HepG2 (cell line): Measurements from ENCODE around the gene VPS54. TPM values are rescaled to one million over a fixed set of nuclear protein-coding genes. Genes with fewer than 3 reads are reported as not detected.

Experiments used
- GATAD2A ChIP-seq: IDR thresholded peaks from 2 replicates; pipeline ENCODE4 v1.6.1; 2016
- JUNB ChIP-seq: sonication (generic); formaldehyde crosslinking; IDR thresholded peaks from 2 replicates; pipeline ENCODE4 v1.8.0; 2022; ENCODE audit warnings: missing genetic modification reagents, mild to moderate bottlenecking, borderline replicate concordance
- KDM2A ChIP-seq: sonication (generic); formaldehyde crosslinking; IDR thresholded peaks from 2 replicates; pipeline ENCODE4 v1.4.0; 2020; ENCODE audit warnings: low read depth, missing genetic modification reagents, borderline replicate concordance
- KDM4B ChIP-seq: sonication (generic); formaldehyde crosslinking; IDR thresholded peaks from 2 replicates; pipeline ENCODE4 v1.4.0; 2020; ENCODE audit warnings: missing genetic modification reagents
- MXD3 ChIP-seq: IDR thresholded peaks from 2 replicates; pipeline ENCODE4 v1.6.1; 2016; ENCODE audit warnings: mild to moderate bottlenecking, missing biosample characterization, missing genetic modification reagents
- PRPF4 ChIP-seq: fragments of 200-400 bp; formaldehyde crosslinking; IDR thresholded peaks from 2 replicates; pipeline ENCODE4 v1.6.1; 2016; ENCODE audit warnings: low read length, low read depth; ENCODE audit not compliant: poor library complexity, severe bottlenecking
- SMAD1 ChIP-seq: sonication (generic); formaldehyde crosslinking; IDR thresholded peaks from 2 replicates; pipeline ENCODE4 v1.4.0; 2020; ENCODE audit warnings: missing genetic modification reagents, low read depth, mild to moderate bottlenecking, borderline replicate concordance
- TCF12 ChIP-seq, 2 experiments: fragments of 450-650 bp in 1 of 2; sonication (generic) in 1 of 2; formaldehyde crosslinking in 1 of 2; IDR thresholded peaks; 2 replicates each; pipeline versions ENCODE4 v1.6.1 to v1.8.0; 2017 to 2022; ENCODE audit warnings: antibody characterized with exemption in 1 of 2, mild to moderate bottlenecking in 1 of 2, missing genetic modification reagents in 1 of 2, moderate library complexity in 1 of 2
- TMF1 ChIP-seq: sonication (generic); formaldehyde crosslinking; IDR thresholded peaks from 2 replicates; pipeline ENCODE4 v1.8.1; 2022; ENCODE audit warnings: low read depth, missing genetic modification reagents
- TSC22D2 ChIP-seq: sonication (generic); formaldehyde crosslinking; IDR thresholded peaks from 2 replicates; pipeline ENCODE4 v1.5.1; 2020; ENCODE audit warnings: missing genetic modification reagents, mild to moderate bottlenecking, borderline replicate concordance
- ZNF329 ChIP-seq: sonication (generic); formaldehyde crosslinking; IDR thresholded peaks from 2 replicates; pipeline ENCODE4 v1.9.0; 2021; ENCODE audit warnings: low read depth, mild to moderate bottlenecking, missing genetic modification reagents
- ZNF556 ChIP-seq: sonication (generic); formaldehyde crosslinking; IDR thresholded peaks from 2 replicates; pipeline ENCODE4 v1.4.0; 2020; ENCODE audit warnings: mild to moderate bottlenecking, missing genetic modification reagents, borderline replicate concordance
- ZNF562 ChIP-seq: sonication (generic); formaldehyde crosslinking; IDR thresholded peaks from 2 replicates; pipeline ENCODE4 v1.8.0; 2022; ENCODE audit warnings: missing genetic modification reagents, borderline replicate concordance
- ZNF766 ChIP-seq: sonication (generic); formaldehyde crosslinking; IDR thresholded peaks from 2 replicates; pipeline ENCODE4 v1.5.0; 2020; ENCODE audit warnings: missing genetic modification reagents, borderline replicate concordance
- ZNF775 ChIP-seq: sonication (generic); formaldehyde crosslinking; IDR thresholded peaks from 2 replicates; pipeline ENCODE4 v1.4.0; 2020; ENCODE audit warnings: missing genetic modification reagents, mild to moderate bottlenecking, moderate library complexity, borderline replicate concordance
- ZNF790 ChIP-seq: sonication (generic); formaldehyde crosslinking; IDR thresholded peaks from 2 replicates; pipeline ENCODE4 v1.8.0; 2022; ENCODE audit warnings: missing genetic modification reagents, mild to moderate bottlenecking, borderline replicate concordance
- ZXDC ChIP-seq: sonication (generic); formaldehyde crosslinking; IDR thresholded peaks from 2 replicates; pipeline ENCODE4 v1.5.0; 2020; ENCODE audit warnings: mild to moderate bottlenecking, missing genetic modification reagents
- polyA plus RNA-seq, 8 experiments: library from polyadenylated mRNA; depleted of rRNA in 3 of 8; stranded (reverse) in 7 of 8; unstranded in 1 of 8; fragments of >200 nt; fragmentation: Illumina TruSeq in 4 of 8; extraction: Trizol in 4 of 8; gene quantifications; 2 replicates each; pipeline versions ENCODE4 v1.2.1 to v1.2.3, GENCODE V29; 2011 to 2016; ENCODE audit warnings: low read depth in 4 of 8, missing spikeins in 1 of 8, mixed read lengths in 1 of 8; ENCODE audit not compliant: insufficient read depth in 1 of 8
- total RNA-seq, 5 experiments: library from RNA; depleted of rRNA; stranded (reverse); fragments of >200 nt; fragmentation: Illumina TruSeq; extraction: Trizol; gene quantifications; 2 replicates each; pipeline ENCODE4 v1.2.3, GENCODE V29; 2016; ENCODE audit warnings: low read depth in 1 of 5
- TF ChIP-seq, protein P1 (sequence below): sonication (generic); formaldehyde crosslinking; IDR thresholded peaks from 2 replicates; pipeline ENCODE4 v1.4.0; 2020; ENCODE audit warnings: mild to moderate bottlenecking, missing genetic modification reagents
- TF ChIP-seq, protein P2 (sequence below): sonication (generic); formaldehyde crosslinking; conservative IDR thresholded peaks from 2 replicates; pipeline ENCODE4 v1.4.0; 2020; ENCODE audit warnings: missing genetic modification reagents
- TF ChIP-seq, protein P3 (sequence below): sonication (generic); formaldehyde crosslinking; IDR thresholded peaks from 2 replicates; pipeline ENCODE4 v1.4.0; 2020; ENCODE audit warnings: missing genetic modification reagents

Gene VPS54
- total and polyA plus RNA-seq, 2 of the 13 experiments (the other 11 are each of a cell fraction or from before 2014, with no cell fraction given): 64.7 to 77.5 TPM

- TF ChIP-seq ZNF790 (CRISPR knock-in tag): no peak
- no peak for TF ChIP-seq ZXDC (CRISPR knock-in tag)
- no peak for TF ChIP-seq ZNF775
- TF ChIP-seq, protein P1, sequence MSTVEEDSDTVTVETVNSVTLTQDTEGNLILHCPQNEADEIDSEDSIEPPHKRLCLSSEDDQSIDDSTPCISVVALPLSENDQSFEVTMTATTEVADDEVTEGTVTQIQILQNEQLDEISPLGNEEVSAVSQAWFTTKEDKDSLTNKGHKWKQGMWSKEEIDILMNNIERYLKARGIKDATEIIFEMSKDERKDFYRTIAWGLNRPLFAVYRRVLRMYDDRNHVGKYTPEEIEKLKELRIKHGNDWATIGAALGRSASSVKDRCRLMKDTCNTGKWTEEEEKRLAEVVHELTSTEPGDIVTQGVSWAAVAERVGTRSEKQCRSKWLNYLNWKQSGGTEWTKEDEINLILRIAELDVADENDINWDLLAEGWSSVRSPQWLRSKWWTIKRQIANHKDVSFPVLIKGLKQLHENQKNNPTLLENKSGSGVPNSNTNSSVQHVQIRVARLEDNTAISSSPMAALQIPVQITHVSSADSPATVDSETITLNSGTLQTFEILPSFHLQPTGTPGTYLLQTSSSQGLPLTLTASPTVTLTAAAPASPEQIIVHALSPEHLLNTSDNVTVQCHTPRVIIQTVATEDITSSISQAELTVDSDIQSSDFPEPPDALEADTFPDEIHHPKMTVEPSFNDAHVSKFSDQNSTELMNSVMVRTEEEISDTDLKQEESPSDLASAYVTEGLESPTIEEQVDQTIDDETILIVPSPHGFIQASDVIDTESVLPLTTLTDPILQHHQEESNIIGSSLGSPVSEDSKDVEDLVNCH (CRISPR knock-in tag): no peak
- TF ChIP-seq ZNF766 (CRISPR knock-in tag): no peak
- no peak for TF ChIP-seq PRPF4
- TF ChIP-seq TMF1 (CRISPR knock-in tag): no peak
- TF ChIP-seq TCF12 (IDR thresholded peaks at IDR 0.05): no peak
- TF ChIP-seq TCF12 (CRISPR knock-in tag; IDR thresholded peaks at IDR 0.05): no peak
- TF ChIP-seq ZNF556 (CRISPR knock-in tag): no peak
- no peak for TF ChIP-seq KDM2A
- TF ChIP-seq SMAD1: no peak
- no peak for TF ChIP-seq MXD3 (CRISPR knock-in tag)
- TF ChIP-seq JUNB (CRISPR knock-in tag): no peak
- no peak for TF ChIP-seq ZNF329 (CRISPR knock-in tag)
- TF ChIP-seq ZNF562 (CRISPR knock-in tag): no peak
- TF ChIP-seq, protein P2, sequence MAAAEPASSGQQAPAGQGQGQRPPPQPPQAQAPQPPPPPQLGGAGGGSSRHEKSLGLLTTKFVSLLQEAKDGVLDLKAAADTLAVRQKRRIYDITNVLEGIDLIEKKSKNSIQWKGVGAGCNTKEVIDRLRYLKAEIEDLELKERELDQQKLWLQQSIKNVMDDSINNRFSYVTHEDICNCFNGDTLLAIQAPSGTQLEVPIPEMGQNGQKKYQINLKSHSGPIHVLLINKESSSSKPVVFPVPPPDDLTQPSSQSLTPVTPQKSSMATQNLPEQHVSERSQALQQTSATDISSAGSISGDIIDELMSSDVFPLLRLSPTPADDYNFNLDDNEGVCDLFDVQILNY (CRISPR knock-in tag): no peak
- TF ChIP-seq, protein P3, sequence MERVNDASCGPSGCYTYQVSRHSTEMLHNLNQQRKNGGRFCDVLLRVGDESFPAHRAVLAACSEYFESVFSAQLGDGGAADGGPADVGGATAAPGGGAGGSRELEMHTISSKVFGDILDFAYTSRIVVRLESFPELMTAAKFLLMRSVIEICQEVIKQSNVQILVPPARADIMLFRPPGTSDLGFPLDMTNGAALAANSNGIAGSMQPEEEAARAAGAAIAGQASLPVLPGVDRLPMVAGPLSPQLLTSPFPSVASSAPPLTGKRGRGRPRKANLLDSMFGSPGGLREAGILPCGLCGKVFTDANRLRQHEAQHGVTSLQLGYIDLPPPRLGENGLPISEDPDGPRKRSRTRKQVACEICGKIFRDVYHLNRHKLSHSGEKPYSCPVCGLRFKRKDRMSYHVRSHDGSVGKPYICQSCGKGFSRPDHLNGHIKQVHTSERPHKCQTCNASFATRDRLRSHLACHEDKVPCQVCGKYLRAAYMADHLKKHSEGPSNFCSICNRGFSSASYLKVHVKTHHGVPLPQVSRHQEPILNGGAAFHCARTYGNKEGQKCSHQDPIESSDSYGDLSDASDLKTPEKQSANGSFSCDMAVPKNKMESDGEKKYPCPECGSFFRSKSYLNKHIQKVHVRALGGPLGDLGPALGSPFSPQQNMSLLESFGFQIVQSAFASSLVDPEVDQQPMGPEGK: peak; percentile 37; the same call in 1 of the 2 replicates
- no peak for TF ChIP-seq TSC22D2 (CRISPR knock-in tag)
- no peak for TF ChIP-seq KDM4B (CRISPR knock-in tag)
- peak; percentile 85 for TF ChIP-seq GATAD2A (CRISPR knock-in tag)
Observed at GRCh38 chr2:64024259-64024949, 5.2 kb upstream of the VPS54 start (continued).
